ENCODE results near the gene BOD1L1. TPM values are rescaled to one million over a fixed set of nuclear protein-coding genes. Genes with fewer than 3 reads are reported as not detected.

BOD1L1 gene
- total and polyA plus RNA-seq, 2 of the 8 experiments (the other 6 are each of a cell fraction or from before 2014, with no cell fraction given), result 6.8 to 39.3 TPM

DNA sequence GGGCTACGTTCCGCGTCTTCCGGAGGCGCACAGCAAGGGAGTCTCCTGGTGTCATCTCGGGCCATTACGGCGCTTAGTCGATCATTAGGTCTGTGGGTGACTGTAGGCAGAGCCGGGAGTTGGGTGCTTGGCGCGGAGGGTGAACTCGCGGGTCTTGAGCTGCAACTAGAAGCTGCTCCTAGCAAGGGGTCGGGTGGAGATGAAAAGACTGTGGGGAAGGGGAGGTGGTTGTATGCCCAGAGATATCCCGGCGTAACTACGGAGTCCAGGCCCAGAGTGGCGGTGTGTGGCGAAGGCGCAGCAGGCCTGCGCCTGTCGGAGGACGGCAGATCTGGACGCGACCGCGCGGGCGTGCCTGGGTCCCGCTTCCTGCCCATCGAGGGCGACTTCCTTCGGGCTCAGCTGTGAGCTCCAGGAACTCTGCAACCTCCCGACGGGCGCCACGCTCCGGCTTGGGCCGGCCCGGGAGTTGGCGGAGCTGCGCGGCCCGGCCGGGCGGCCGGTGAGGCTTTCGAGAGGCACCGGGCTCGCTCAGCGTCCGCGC lies 80.5 kb downstream of the BOD1L1 start (continued):
- TF ChIP-seq EZH2 (IDR thresholded peaks at IDR 0.05; ENCODE audit: low read depth, low read length, severe bottlenecking) (peak; percentile 99), CREB1 (IDR thresholded peaks at IDR 0.05) (no peak), EGR1 (IDR thresholded peaks at IDR 0.05; ENCODE audit: borderline replicate concordance, low read depth, low read length) (0 out of 2 replicates have a peak, but pooled peaks have one; percentile 15), KDM4A (IDR thresholded peaks at IDR 0.05; ENCODE audit: low read depth, low read length, severe bottlenecking) (peak; percentile 94), TAF1 (IDR thresholded peaks at IDR 0.05; ENCODE audit: low read depth, low read length) (peak; percentile 42; the same call in 1 of the 2 replicates), CTBP2 (IDR thresholded peaks at IDR 0.05; ENCODE audit: borderline replicate concordance, insufficient read depth, insufficient read length, low read length) (peak; percentile 50)

Measured in H1 (cell line).